ENCODE data around the gene NEK10. TPM values are rescaled to one million over a fixed set of nuclear protein-coding genes. Genes with fewer than 3 reads are reported as not detected.

Gene NEK10
- polyA plus RNA-seq, 1 experiment: 2.5 TPM

DNA sequence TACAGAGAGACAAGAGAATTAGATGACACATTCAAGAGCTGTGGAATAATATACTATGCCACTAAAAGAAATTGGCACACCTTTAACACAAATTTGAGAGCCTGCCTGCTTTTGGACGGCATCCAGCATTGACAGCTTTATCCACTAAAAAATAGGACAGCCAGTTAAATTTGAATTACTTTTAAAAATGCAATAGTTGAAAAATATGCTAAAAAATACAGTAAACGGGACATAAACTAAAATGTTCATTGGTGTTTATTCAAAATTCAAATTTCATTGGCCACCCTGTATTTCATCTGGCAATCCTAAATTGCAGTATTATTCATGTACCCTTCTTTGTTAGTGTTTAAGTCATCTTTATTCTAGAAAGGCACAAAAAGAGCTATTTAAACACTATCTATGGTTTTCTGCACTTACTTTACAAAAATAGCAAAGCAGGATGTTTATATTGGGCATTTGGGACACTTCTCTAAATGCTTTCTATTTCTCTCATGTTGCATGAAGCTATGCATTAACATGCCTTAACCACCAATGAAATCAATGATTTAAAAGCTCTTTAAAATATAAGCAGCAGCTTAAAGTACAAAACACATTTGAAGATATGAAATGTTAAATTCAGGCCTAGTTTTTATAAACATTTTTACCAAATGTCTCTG, 160.1 kb downstream of the NEK10 start:
- POLR2A ChIA-PET: no interaction called here
- no peaks in the 10 kb centered on the region for H3K36me3 ChIP-seq (ENCODE audit: control insufficient read depth, insufficient read depth, low read length)
- H3K27me3 ChIP-seq (ENCODE audit: control insufficient read depth, insufficient read depth, low read length): no peaks in the 10 kb centered on the region
- CTCF ChIA-PET: interaction anchor here (0.7 to 1.4 kb wide), 2 partner anchors 10 to 45 kb away, joined by 3 read pairs; no protein-coding TSS in a partner anchor
- no peak overlapping the region for H3K4me3 ChIP-seq (ENCODE audit: low read depth, low read length)
- no peak for DNase-seq (ENCODE audit: low read depth)
- TF ChIP-seq, protein P1, sequence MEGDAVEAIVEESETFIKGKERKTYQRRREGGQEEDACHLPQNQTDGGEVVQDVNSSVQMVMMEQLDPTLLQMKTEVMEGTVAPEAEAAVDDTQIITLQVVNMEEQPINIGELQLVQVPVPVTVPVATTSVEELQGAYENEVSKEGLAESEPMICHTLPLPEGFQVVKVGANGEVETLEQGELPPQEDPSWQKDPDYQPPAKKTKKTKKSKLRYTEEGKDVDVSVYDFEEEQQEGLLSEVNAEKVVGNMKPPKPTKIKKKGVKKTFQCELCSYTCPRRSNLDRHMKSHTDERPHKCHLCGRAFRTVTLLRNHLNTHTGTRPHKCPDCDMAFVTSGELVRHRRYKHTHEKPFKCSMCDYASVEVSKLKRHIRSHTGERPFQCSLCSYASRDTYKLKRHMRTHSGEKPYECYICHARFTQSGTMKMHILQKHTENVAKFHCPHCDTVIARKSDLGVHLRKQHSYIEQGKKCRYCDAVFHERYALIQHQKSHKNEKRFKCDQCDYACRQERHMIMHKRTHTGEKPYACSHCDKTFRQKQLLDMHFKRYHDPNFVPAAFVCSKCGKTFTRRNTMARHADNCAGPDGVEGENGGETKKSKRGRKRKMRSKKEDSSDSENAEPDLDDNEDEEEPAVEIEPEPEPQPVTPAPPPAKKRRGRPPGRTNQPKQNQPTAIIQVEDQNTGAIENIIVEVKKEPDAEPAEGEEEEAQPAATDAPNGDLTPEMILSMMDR (IDR thresholded peaks at IDR 0.05; ENCODE audit: insufficient read depth, low read depth, low read length): no peak

DNA sequence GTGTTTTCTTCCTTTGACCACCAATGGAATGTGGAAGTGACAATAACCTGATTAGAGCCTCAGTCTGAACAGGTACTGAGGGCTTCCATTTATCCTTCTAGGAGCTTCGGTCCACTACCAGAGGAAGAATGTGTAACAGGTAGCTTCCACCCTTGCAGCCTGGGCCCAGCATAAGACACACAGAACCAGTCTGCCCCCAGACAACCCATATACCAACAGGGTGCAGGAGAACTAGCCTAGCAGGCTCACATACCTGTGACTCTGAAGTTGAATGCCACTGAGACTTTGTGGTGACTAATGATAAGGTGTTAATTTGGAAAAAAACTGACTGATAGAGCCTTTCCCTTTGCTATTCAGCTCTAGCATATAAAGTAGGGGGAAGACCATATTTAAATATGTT, 166.2 kb downstream of the NEK10 start:
- Histone ChIP-seq H3K4me3 (ENCODE audit: low read depth, low read length) (no peak overlapping the region), H3K27me3 (ENCODE audit: control insufficient read depth, insufficient read depth, low read length) (no peaks in the 10 kb centered on the region), H3K36me3 (ENCODE audit: control insufficient read depth, insufficient read depth, low read length) (no peaks in the 10 kb centered on the region)
- POLR2A ChIA-PET: no interaction called here
- CTCF ChIA-PET: interaction anchor here (1.4 kb wide), 1 partner anchor 79 kb away, joined by 3 read pairs; no protein-coding TSS in a partner anchor
- DNase-seq (ENCODE audit: low read depth): no peak
- TF ChIP-seq, protein P1 (IDR thresholded peaks at IDR 0.05; ENCODE audit: insufficient read depth, low read depth, low read length): no peak

- TF ChIP-seq, protein P1 (IDR thresholded peaks at IDR 0.05; ENCODE audit: insufficient read depth, low read depth, low read length): no peak
- POLR2A ChIA-PET: no interaction called here
- Histone ChIP-seq H3K27me3 (ENCODE audit: control insufficient read depth, insufficient read depth, low read length) (no peaks in the 10 kb centered on the region), H3K4me3 (ENCODE audit: low read depth, low read length) (no peak overlapping the region), H3K36me3 (ENCODE audit: control insufficient read depth, insufficient read depth, low read length) (no peaks in the 10 kb centered on the region)
- no peak for DNase-seq (ENCODE audit: low read depth)
- CTCF ChIA-PET: no interaction called here
These were observed 167.7 kb downstream of the NEK10 start for GRCh38 chr3:27201492-27201891.

DNA sequence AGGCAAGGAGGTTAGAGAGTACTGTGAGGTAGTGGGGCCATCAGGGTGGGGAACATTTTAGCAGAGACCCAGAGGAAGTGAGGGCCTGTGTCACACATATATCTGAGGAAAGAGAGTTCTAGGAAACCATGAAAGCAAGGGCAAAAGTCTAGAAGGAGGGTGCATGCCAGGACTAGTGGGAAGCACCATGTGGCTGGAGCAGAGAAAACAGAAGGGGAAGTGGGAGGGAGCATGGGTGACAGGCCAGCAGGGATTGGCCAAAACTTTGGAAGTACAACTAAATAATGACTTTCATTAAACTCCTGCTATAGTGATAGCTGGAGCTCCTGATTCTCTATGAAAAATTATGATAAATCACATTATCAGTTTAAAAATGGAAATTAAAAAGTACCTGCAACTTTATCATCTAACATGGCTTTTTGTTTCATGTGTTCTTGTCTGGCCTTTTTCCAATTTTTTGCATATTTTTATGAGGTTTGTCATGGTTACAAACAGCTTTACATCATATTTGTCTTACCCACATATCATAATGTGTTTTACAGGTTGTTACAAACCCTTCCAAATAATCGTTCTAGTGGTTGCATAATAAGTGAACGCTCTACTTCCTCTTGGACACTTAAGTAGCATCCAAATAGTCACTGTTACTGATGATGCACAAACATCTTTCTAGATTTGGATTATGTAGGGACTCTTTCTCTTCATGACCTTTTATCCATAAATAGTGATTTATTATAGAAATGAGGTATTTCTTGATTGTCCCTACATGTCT, 168.3 kb downstream of the NEK10 start:
- TF ChIP-seq, protein P1 (IDR thresholded peaks at IDR 0.05; ENCODE audit: insufficient read depth, low read depth, low read length): no peak
- H3K4me3 ChIP-seq (ENCODE audit: low read depth, low read length): no peak overlapping the region
- no peaks in the 10 kb centered on the region for H3K27me3 ChIP-seq (ENCODE audit: control insufficient read depth, insufficient read depth, low read length)
- DNase-seq (ENCODE audit: low read depth): no peak
- ChIA-PET POLR2A (interaction anchor here (0.5 kb wide), 1 partner anchor 56 kb away, joined by 10 read pairs; no protein-coding TSS in a partner anchor), CTCF (no interaction called here)
- no peaks in the 10 kb centered on the region for H3K36me3 ChIP-seq (ENCODE audit: control insufficient read depth, insufficient read depth, low read length)

- H3K4me3 ChIP-seq (ENCODE audit: low read depth, low read length): no peak overlapping the region
- CTCF ChIA-PET: interaction anchor here (1.2 to 1.9 kb wide), 2 partner anchors 9 to 59 kb away, joined by 4 read pairs; no protein-coding TSS in a partner anchor
- DNase-seq (ENCODE audit: low read depth): no peak
- H3K36me3 ChIP-seq (ENCODE audit: control insufficient read depth, insufficient read depth, low read length): no peaks in the 10 kb centered on the region
- TF ChIP-seq, protein P1 (IDR thresholded peaks at IDR 0.05; ENCODE audit: insufficient read depth, low read depth, low read length): no peak
- POLR2A ChIA-PET: no interaction called here
- no peaks in the 10 kb centered on the region for H3K27me3 ChIP-seq (ENCODE audit: control insufficient read depth, insufficient read depth, low read length)
These were observed 174.2 kb downstream of the NEK10 start for GRCh38 chr3:27194861-27195483.
